SW 1271 (cell line): Measurements from ENCODE around the gene UTF1.

Source experiments
- DNase-seq, 2 experiments: peaks; one replicate each; lab custom pipeline; 2025; lab: John Stamatoyannopoulos, UW

The UTF1 gene

DNA sequence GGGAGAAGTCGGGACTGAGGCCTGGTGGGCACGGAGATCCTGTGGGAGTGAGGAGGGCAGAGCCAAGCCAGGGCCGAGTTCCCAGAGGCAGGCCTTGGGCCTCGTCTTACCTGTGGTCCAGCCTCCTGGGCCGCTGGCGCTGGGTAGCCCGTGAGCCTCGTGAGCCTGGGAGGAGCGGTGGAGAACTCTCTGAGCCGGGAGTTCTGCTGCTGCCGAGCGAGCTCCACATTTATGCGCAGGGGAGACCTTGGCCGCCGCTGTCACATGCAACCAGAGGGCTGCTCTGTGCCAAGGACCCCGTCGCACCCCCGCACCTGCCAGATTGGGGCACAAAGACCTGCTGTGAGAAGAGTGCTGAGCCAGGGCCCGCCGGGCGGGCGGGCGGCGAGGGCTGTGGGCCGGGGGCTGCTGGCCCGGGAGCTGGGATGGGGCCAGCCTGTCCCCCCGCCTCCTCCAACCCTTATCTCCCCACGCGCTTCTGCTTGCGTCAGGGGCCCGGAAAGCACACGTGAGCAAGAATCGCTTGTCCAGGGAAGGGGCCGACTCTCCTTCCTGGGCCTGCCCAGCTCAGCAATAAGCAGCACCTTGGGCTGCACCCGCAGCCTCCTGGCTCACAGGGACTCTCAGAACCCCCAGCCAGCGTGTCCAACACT, 17.8 kb downstream of the UTF1 start:
- DNase-seq, result no peak

DNA sequence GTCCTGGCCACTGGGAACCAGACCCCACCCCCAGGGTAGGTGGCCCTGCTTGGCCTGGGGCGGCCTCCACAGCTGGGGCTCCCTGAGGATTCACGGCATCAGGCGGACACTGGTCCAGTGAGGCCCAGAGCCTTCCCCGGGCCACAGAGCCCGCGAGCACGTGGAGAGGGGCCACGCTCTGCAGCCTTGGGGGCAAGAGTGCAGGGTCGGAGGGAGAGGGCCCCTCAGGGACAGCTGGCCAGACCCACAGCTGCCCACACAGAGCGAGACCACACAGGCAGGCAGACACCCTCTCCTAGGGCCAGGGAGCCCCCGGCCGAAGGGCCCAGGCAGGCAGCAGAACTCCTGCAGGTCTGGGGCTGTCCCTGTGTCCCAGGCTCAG, 18.3 kb downstream of the UTF1 start:
- DNase-seq, result no peak

DNA sequence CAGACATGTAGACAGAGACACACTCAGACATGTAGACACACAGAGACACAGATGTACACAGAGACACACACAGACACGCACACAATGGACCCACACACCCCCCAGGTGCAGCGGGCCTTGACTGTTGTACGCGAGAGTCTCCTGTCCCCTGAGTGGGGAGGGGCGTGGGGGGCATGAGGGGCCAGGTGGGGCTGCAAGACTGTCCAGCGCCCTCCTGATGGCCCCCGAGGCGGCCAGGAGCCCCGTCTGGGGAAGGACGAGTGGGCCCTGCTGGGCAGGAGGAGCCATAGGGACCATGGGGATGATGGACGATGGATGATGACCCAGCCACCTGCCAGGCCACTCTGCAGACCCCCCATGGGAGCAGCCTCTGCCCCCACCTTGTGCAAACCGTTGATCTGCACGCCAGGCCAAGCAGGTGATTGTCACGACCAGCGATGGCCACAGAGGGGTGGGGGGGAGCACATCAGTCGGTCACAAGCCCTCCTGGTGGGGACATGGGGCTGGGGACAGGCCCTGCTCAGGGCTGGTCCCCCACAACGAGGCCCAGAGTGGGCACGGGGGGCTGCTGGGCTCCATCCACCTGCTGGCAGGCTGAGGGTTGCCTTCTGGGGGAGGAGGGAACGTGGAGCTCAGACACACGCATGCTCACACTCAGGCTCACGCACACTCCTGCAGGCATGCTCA, 19.2 kb downstream of the UTF1 start:
- DNase-seq, result no peak

- DNase-seq, result no peak
Observed at GRCh38 chr10:133249975-133250754, 20.1 kb downstream of the UTF1 start.

DNA sequence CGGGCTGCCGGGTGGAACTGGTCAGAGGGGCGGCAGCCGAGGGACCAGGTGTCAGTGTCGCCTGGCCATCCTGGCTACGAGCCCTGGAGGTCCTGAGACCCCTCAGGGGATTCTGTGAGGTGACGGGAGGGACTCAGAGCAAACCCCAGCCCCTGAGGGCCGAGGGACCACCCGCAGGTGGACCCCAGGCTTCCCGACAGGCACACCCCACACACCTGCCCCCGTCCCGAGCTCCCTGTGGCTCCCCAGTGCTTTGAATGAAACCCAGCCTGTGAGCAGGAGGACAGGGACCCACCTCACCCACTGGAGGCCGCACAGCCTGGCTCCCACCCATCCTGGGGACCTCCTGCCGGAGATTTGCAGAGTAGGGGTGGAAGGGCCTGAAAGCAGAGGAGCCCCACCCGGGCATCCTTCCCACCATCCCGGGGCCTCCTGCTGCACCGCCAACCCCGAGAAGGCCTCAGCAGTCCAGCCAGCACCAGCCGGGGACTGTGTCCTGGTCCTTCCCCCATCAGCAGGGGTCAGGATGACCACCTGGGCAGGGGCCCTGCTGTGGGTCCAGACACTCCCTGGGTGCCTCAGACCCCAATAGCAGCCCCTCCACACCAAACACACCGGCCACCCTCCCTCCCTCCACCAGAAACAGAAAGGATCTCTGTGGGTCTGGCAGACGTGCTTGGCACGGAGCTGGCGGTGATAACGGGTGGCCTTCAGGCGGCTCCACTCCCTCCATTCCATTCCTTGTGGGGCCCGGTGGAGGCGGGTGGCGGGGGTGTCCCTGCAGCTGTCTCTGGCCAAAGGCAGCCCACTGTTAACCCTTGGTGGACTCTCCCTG, 21.6 kb downstream of the UTF1 start:
- DNase-seq, result no peak

DNA sequence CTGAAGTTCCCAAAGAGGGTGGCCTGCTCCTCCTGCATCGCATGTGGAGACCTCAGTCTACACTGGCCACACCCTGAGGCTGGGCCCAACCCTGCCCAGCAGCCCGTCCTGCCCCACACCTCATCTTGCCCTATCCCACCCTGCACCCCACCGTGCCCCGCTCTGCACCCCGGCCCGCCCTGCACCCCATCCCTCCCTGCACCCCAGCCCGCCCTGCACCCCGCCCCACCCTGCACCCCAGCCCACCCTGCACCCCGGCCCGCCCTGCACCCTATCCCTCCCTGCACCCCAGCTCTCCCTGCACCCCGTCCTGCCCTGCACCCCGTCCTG, 22.2 kb downstream of the UTF1 start:
- DNase-seq, result no peak

- no peak for DNase-seq
Observed at GRCh38 chr10:133253361-133253955, 23.4 kb downstream of the UTF1 start.

DNA sequence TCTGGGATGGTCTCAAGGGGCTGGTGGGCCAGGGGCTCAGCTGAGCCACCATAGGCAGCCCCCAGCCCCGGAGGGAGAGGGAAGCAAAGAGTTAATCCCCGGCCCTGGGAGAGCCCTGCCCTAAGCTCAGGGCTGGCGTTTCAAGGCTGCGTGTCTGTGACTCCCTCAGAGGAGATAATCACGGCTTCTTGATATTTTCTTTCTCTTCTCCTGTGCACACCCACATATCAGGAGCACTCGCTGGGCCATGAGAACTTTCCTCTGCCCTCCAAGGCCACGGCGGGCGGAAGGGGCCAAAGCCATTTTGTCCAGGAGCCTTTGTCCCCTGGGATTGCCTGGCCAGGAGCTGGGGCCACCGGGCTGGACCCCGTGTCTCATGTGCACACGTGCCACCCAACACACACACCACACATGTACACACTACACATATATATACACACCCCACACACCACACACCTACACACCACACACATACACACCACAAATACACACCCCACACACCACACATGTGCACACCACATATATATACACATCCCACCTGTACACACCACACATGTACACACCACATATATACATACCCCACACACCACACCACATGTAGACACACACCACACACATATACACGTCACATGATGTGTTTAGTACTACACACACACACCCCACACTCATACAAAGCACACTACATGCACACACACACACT, 24.6 kb downstream of the UTF1 start:
- DNase-seq, result no peak

DNA sequence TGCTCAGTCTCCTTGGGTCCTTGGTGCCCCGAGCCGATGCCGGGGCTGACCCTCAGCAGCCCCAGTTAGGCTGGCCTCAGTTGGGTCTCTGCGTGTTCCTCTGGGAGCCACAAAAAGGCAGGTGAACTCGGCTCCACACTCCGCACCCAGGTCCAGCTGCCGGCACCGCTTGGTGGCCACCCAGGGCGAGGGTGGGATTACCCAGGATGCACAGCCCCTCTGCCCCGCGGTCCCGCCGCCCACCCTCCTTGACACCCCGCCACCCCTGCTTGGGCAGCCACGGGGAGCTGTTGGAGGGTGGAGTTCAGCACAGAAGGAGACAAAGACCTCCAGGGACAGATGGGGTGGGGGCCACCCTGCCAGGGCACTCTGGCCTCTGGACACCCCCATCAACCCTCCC, 25.3 kb downstream of the UTF1 start:
- no peak for DNase-seq

GRCh38 chr10:133257489-133258065, 27.6 kb downstream of the UTF1 start:
- no peak for DNase-seq

DNA sequence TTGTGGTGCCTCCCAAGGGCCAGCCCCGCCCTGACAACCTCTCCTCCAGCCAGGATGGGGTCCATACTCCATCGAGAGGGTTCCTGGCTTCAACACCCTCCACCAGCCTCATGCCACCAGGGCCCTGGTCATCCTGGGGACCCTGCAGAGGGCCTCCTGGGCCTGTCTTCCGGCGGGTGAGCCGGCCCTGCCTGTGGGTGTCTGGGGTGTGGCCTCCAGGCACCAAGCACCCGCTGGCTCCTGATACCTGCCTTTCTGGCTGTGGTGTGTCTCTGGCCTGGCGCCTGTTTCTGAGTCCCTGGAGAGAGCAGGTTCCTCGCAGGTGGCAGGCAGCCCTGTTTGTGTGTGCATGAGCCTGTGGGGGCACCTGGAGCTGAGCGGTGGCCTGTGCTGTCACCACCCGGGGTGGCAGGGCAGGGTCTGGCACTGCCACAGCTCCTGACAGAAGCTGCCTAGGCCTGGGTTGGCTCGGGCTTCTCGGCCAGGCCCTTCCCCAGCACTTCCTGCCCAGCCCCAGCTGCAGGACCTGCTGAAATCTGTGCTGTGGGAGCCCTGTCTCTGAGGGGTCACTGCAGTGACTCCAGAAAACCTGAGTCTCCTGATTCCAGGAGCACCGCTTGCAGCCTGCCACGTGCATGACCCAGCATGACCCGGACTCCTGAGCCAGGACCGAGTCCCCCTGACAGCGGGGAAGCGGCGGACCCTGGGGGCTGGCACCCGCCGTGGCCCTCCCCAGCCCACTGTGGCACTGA, 28.2 kb downstream of the UTF1 start:
- DNase-seq, result no peak

- DNase-seq, result peak; percentile 84 to 95
Observed at GRCh38 chr10:133258818-133259601, 29.0 kb downstream of the UTF1 start.

- no peak for DNase-seq
Observed at GRCh38 chr10:133259602-133259989, 29.6 kb downstream of the UTF1 start.

GRCh38 chr10:133260895-133261725, 31.1 kb downstream of the UTF1 start:
- DNase-seq, result peak; percentile 29 to 63

DNA sequence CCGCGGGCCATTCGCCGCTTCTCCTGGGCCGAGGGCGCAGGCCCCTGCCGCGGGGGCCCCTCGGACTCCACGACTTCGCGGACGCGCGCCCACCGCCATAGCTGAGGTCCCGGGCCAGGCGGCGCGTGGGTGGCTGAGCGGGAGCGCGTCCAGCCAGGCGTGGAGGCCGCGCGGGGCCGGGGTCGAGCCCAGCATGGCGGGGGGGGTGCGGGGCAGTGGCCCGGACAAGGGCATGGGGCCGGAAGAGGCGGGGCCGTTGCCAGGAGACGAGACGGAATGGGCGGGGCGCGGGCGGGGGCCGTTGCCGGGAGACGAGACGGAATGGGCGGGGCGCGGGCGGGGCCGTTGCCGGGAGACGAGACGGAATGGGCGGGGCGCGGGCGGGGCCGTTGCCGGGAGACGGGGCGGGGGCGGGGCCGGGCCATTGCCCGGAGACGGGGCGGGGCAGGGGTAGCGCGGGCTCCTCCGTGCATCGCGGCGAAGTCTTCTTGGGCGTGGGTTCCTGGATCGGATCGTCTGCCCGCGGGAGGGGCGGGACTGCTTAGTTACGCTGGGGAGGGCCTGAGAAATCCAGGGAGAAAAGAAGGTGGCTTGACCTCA, 31.8 kb downstream of the UTF1 start:
- peak in 1 of 2 experiments; percentile 45 for DNase-seq

- DNase-seq, result no peak
Observed at GRCh38 chr10:133262696-133263095, 32.7 kb downstream of the UTF1 start.

DNA sequence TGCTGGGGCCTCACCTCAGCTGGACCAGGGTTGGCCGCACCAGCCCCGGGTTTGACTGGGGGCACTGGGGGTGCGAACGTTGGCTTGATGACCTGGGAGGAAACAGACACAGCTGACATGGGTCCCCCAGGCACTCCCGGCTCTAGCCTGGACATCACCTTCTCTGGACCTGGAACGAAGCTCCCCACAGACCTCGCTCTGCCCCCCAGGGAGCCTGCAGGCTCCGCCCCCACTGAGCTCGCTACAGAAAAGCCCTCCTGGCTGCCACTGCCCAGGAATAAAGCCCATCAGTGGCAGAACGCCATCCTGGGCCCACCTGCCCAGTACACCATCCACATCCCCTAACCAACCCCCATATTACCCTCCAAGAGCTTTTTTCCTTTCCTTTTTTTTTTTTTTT, 33.7 kb downstream of the UTF1 start:
- no peak for DNase-seq

DNA sequence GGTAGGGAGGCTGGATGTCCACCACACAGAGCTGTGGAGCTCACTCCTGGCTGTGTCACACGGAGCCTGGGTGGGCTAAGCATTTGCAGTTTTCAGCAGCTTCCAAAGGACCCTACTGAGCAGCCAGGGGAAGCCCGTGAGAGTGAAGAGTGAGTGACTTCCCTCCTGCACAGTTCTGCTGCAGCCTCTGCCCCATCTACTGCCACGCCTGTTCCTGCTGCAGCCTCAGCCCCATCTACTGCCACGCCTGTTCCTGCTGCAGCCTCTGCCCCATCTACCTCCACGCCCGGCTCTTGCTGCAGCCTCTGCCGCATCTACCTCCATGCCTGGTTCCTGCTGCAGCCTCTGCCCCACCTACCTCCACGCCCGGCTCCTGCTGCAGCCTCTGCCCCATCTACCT, 34.4 kb downstream of the UTF1 start:
- DNase-seq, result no peak
